H1 (cell line): ENCODE results near the gene BASP1. TPM values are rescaled to one million over a fixed set of nuclear protein-coding genes. Genes with fewer than 3 reads are reported as not detected.

Source experiments
- E2F6 ChIP-seq: IDR thresholded peaks from 2 replicates; pipeline ENCODE4 v1.6.1; 2012; ENCODE audit warnings: inconsistent platforms
- POLR2AphosphoS5 ChIP-seq: IDR thresholded peaks from 2 replicates; pipeline ENCODE4 v1.6.1; 2011; ENCODE audit warnings: low read depth, low read length
- polyA plus RNA-seq, 7 experiments: library from polyadenylated mRNA; depleted of rRNA in 3 of 7; stranded (reverse) in 5 of 7; unstranded in 2 of 7; fragments of >200 nt in 5 of 7; fragments of 200-250 nt in 2 of 7; gene quantifications; 1 replicate in 5 of 7; 2 replicates in 1 of 7; 4 replicates in 1 of 7; pipeline versions ENCODE4 v1.2.1 to v1.2.3, GENCODE V29; 2011 to 2013; ENCODE audit warnings: missing spikeins in 2 of 7, mixed read lengths in 2 of 7
- total RNA-seq: library from RNA; stranded (reverse); fragmentation: NEBNext Ultra II Directional; extraction: Animal tissue kit (Norgen Biotek cat#: 25700); gene quantifications from 2 replicates; pipeline ENCODE4 v1.2.1, GENCODE V29; 2021

Gene BASP1
- total and polyA plus RNA-seq, 2 of the 8 experiments (the other 6 are each of a cell fraction or from before 2014, with no cell fraction given) = 95.2 to 104 TPM

DNA sequence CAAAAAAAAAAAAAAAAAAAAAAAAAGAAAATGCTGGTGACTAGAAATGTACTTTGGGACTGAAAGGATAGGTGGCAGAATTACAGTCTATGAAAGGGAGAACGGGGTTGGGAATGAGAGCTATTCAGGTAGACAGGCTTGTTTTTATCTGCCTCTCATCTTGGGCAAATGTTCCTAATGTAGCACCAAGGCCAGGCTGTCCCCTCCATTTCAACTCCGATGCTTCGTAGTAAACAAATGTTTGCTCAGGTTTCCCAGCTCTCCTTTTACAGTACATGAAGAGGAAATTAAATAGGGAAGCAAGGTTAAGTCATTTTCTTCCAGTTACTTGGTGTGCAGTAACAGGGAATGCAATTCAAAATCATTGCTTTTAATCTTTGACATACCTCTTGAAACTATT, 4.4 kb upstream of the BASP1 start (continued):
- no peak for TF ChIP-seq E2F6
- no peak for TF ChIP-seq POLR2AphosphoS5
